ES-I3 (cell line): ENCODE measurements around the gene DEF6.
"Not testable (repeated sequence)": the region's sequence is repeated elsewhere in the genome, so short reads cannot be mapped to it uniquely, and the experiment has no call there.

Experiments
- H3K36me3 ChIP-seq: 2 replicates; pipeline ENCODE4 v1.6.1; 2013; ENCODE audit warnings: mild to moderate bottlenecking, low read length, control low read depth, moderate library complexity; ENCODE audit not compliant: insufficient read depth
- H3K4me1 ChIP-seq: 2 replicates; pipeline ENCODE4 v1.6.1; 2013; ENCODE audit warnings: mild to moderate bottlenecking, control low read depth, low read length; ENCODE audit not compliant: insufficient read depth
- H3K9ac ChIP-seq: 2 replicates; pipeline ENCODE4 v1.6.1; 2013; ENCODE audit warnings: low read depth, mild to moderate bottlenecking, low read length, moderate library complexity
- H3K9me3 ChIP-seq: 2 replicates; pipeline ENCODE4 v1.6.1; 2013; ENCODE audit warnings: mild to moderate bottlenecking, low read length, moderate library complexity; ENCODE audit not compliant: control insufficient read depth, insufficient read depth

Gene DEF6

DNA sequence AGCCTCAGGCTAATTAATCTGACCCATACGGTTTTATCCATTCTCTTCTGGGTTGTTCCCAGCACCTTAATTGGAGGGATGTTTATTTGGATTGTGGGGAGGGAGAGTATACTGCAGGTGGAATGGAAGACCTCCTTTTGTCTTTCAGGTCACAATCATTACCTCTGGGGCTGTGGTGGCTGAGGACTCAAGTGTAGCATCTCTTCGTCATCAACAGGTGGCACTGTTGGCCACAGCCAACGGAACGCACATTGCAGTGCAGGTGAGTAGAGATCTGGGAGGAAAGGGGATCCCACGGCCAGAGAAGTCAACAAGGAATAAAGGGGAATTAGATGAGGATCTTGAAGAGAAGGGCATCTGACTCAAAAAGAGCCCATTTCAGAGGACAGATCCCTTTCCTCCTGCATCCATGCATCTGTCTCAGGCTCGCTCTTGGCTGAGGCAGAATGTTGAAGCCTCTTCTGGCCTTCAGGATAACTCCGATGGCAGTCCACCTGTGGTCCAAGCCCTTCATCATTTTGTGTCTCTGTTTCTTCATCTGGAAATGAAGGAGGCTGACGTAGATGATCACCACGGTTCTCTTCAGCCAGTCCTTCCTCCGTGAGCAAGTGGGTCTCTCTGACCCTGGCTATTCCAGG lies 3.2 kb upstream of the DEF6 start:
- Histone ChIP-seq H3K4me1 (peaks cover 18% of the 10 kb centered on the region), H3K9me3 (no peaks in the 10 kb centered on the region), H3K36me3 (no peaks in the 10 kb centered on the region; the same call in 1 of the 2 replicates), H3K9ac (no peak overlapping the region)

DNA sequence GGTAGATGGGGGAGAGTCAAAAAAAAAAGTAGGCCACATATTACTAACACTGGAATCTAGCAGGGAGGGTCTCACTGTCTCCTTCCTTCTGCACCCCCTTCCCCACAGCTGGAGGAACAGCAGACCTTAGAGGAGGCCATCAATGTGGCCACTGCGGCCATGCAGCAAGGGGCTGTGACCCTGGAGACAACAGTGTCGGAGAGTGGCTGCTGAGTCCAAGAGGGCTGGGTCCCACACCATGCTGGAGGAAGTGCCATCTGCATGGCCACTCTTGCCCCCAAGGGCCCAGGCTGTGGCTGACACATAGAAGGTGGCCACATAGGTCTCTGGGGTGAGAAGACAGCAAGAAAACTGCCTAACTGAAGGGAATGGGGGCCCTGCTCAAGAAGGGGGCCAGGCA lies 2.6 kb upstream of the DEF6 start:
- H3K36me3 ChIP-seq, result no peaks in the 10 kb centered on the region; the same call in 1 of the 2 replicates
- peaks cover 20% of the 10 kb centered on the region for H3K4me1 ChIP-seq
- no peak overlapping the region for H3K9ac ChIP-seq
- H3K9me3 ChIP-seq, result no peaks in the 10 kb centered on the region

DNA sequence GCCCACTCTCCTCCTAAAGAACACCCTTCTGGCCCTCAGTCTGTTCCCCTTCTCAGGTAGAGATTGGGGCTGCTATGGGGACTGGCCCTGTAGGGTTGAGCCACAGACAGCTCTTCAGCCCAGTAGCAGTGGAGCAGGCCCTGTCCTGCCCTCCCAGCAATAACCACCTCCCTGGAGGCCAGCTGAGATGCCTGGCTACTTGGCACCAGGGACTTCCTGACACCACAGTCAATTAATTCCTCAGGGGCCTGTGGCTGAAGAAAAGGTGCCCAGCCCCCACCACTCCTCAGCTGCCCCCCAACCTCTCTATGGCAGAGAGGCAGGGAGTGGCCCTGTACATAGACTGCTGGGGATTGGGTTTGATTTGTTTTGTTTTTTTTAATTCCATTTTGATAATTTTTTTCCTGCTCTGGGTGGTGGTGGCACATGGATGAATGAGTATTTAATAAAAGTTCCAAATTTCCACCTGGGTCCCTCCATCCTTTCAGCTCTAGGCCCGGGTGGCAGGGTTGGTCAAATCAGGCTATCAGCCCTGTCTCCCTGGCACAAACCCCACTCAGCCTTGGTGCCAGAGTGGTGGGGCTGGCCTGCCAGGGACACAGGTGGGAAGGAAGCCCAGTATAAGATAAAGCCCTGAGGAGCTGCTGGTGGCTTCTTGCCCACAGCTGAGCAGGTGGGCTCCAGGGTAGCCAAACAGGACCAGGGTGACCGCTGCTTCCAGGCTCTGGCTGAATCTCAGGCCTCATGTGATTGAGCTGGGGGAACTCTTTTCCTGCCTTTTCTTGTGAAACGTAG lies 1.9 kb upstream of the DEF6 start:
- H3K9me3 ChIP-seq, result no peaks in the 10 kb centered on the region
- no peaks in the 10 kb centered on the region; the same call in 1 of the 2 replicates for H3K36me3 ChIP-seq
- H3K4me1 ChIP-seq, result peaks cover 20% of the 10 kb centered on the region
- H3K9ac ChIP-seq, result no peak overlapping the region

DNA sequence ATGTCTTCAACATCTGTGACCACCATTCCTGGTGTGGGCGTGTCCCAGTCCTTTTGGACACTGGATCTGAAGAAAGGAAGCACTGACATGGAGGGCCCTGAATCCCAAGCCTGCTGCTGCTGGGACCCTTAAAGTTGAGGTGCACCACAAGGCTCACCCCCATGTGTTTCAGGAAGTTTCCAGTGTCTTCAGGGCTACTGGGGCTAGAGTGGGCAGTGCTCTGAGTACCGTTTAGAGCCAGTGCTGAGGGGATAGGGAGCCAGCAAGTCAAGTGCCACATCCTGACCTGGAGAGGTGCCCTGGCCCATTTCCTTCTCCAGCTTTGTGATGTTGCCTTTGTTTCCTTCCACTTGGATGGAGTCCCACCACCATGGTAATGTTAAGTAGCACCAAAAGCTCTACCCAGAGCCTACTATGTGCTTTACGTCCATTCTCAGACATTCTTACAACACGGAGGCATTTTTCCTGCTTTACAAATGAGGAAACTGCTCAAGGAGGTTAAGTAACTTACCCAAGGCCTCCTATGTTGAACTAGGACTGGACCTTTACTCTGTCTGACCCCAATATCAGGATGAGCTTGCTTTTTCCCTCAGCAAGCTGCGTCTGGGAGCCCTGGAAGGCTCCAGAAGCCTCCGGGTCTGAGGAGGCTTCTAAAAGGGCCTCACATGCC lies 552 bp upstream of the DEF6 start:
- H3K9me3 ChIP-seq, result no peaks in the 10 kb centered on the region
- no peaks in the 10 kb centered on the region for H3K36me3 ChIP-seq
- peaks cover 20% of the 10 kb centered on the region for H3K4me1 ChIP-seq
- H3K9ac ChIP-seq, result no peak overlapping the region

DNA sequence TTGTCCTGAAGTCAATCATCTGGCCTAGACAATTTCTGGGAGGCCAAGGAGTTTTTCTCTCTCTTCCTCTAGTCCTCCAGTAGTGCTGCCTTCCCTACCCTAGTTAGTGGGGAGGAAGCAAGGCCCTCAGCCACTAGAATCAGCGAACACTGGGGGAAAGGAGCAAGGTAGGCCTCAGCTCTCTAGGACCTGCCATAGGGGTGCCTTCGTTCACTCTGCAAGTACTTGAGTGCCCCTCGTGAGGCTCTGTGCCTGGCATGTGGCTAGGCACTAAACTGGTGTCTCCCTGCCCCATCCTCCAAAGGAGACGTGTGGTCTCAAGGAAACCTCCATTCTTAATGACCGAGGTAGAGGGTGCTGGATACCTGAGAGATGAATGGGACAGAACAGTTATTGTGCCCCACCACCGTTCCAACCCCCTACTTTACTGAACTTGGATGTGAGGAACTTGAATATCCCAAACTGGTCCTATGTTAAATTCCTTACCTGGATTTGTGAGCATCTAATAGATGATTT lies 1.1 kb downstream of the DEF6 start:
- H3K4me1 ChIP-seq, result peaks cover 20% of the 10 kb centered on the region
- H3K9me3 ChIP-seq, result no peaks in the 10 kb centered on the region
- H3K36me3 ChIP-seq, result no peaks in the 10 kb centered on the region
- H3K9ac ChIP-seq, result no peak overlapping the region

DNA sequence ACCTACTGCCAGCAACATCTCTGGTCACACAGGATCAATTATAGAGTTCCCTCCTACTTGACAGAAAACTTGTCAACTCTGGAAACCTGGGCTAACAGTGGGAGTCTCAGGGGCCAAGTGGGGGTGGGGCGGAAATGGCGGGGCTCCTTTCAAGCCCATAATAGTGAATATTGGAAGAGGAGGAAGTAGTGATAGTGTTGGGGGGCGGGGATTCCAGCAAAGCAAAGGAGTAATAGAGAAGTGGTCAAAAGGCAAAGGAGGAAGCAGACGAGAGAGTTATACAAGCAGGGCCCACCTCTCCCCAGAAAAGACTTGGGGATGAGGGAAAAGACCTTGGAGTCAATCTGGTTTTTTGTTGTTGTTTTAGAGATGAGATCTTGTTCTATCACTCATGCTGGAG lies 2.1 kb downstream of the DEF6 start:
- Histone ChIP-seq H3K9ac (no peak overlapping the region), H3K4me1 (peaks cover 20% of the 10 kb centered on the region), H3K9me3 (no peaks in the 10 kb centered on the region), H3K36me3 (no peaks in the 10 kb centered on the region)

- Histone ChIP-seq H3K4me1 (peaks cover 20% of the 10 kb centered on the region), H3K36me3 (no peaks in the 10 kb centered on the region), H3K9me3 (no peaks in the 10 kb centered on the region), H3K9ac (no peak overlapping the region)
Measured at GRCh38 chr6:35300848-35301247, 3.2 kb downstream of the DEF6 start.

DNA sequence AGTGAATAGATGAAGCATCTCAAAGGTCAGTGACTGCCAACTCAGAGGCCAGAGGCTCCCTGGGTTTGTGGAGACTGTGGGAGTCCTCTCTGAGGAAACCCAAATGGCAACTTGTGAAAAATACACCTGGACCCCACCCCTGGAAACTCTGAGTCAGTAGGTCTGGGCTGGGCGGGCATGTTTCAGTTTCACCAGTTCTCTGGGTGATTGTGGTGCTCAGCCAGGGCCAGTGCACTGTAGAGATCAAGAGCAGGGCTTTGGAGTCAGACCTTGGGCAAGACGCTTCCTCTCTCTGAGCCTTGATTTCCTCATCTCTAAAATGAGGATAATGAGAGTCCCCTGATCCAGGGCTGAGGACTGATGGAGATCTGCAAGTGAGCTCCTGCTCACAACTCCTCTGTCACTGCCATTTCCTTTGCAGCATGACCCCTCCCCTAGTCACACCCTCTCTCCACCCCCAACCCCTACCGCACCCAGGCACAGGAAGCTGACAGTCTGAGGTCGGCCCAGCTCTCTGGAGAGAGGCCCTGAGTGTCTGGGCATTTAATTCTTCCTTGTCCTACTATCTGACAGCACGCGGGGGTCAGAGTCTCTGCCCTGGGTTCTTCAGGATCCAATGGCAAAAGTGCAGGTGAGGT lies 5.1 kb downstream of the DEF6 start:
- H3K9me3 ChIP-seq, result no peaks in the 10 kb centered on the region
- H3K36me3 ChIP-seq, result no peaks in the 10 kb centered on the region
- no peak overlapping the region for H3K9ac ChIP-seq
- H3K4me1 ChIP-seq, result peaks cover 16% of the 10 kb centered on the region

DNA sequence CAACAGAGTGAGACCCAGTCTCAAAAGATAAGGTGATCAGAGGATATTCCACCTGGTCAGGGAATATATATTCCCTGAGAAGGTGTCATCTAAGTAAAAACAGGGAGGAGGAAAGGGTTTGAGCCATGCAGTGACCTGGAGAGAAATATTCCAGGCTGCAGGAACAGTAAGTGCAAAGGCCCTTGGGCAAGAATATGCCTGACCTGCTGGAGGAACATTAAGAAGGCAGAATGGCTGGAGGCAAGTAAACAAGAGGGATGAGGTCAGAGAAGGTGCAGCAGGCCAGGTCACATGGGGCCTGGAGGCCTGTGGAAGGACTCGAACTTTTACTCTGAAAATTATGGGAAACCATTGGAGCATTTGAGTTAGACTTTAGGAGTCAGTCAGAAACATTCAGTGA lies 6.7 kb downstream of the DEF6 start:
- Histone ChIP-seq H3K4me1 (peaks cover 3% of the 10 kb centered on the region; the same call in 1 of the 2 replicates), H3K9ac (no peak overlapping the region), H3K9me3 (no peaks in the 10 kb centered on the region)

GRCh38 chr6:35305117-35305516 lies 7.5 kb downstream of the DEF6 start:
- Histone ChIP-seq H3K9me3 (no peaks in the 10 kb centered on the region), H3K36me3 (no peaks in the 10 kb centered on the region), H3K9ac (no peak overlapping the region), H3K4me1 (no peaks in the 10 kb centered on the region)

More for the DNA sequence above, 6.7 kb downstream of the DEF6 start:
- H3K36me3 ChIP-seq, result no peaks in the 10 kb centered on the region

GRCh38 chr6:35307138-35307537 lies 9.5 kb downstream of the DEF6 start:
- not testable (repeated sequence) for H3K9me3 ChIP-seq, H3K9ac ChIP-seq, H3K4me1 ChIP-seq, H3K36me3 ChIP-seq

DNA sequence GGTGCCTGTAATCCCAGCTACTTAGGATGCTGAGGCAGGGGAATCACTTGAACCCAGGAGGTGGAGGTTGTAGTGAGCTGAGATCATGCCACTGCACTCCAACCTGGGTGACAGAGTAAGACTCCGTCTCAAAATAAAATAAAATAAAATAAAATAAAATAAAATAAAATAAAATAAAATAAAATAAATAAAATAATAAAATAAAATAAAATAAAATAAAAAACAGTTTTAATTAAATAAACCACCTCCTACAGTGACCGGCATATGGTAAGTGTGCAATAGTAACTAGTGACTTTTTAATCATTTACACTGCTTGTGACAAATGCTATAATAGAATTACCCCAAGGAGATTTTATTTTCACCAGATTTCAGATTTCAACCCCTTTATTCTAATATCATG lies 10.9 kb downstream of the DEF6 start:
- not testable (repeated sequence) for H3K36me3 ChIP-seq, H3K9me3 ChIP-seq, H3K4me1 ChIP-seq, H3K9ac ChIP-seq

GRCh38 chr6:35309611-35310264 lies 12.1 kb downstream of the DEF6 start:
- Histone ChIP-seq H3K9ac (no peak overlapping the region), H3K4me1 (no peaks in the 10 kb centered on the region)

DNA sequence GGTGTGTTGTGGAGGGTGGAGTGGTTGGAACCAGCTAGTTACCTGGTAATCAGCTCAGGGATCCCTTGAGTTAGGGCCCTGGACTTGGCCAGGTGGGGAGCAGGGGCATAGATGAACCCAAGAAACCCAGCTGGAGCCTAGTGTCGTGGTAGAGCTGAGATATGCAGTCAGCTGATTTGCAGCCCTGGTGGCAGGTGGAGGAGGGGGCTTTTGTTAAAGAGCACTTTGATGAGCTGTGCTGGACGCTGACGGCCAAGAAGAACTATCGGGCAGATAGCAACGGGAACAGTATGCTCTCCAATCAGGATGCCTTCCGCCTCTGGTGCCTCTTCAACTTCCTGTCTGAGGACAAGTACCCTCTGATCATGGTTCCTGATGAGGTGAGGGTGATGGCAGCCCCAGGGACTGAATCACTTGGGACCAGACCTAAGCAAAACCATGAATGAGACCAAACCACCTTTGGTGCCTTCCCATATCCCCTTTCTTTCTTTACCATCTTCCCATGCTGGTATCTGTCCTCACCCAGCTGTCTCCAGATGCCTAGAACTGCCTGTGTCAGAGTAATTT lies 12.7 kb downstream of the DEF6 start:
- no peaks in the 10 kb centered on the region for H3K36me3 ChIP-seq
- no peak overlapping the region for H3K9ac ChIP-seq
- H3K4me1 ChIP-seq, result no peaks in the 10 kb centered on the region
- no peaks in the 10 kb centered on the region for H3K9me3 ChIP-seq

More at GRCh38 chr6:35309611-35310264, 12.1 kb downstream of the DEF6 start:
- H3K36me3 ChIP-seq, result no peaks in the 10 kb centered on the region
- no peaks in the 10 kb centered on the region for H3K9me3 ChIP-seq
